ENCODE data around the gene SP8.
"Not testable (repeated sequence)": the region's sequence is repeated elsewhere in the genome, so short reads cannot be mapped to it uniquely, and the experiment has no call there.

SP8 gene

GRCh38 chr7:20828947-20829346, 42.3 kb upstream of the SP8 start:
- CTCF ChIA-PET: interaction anchor here (0.7 kb wide), 1 partner anchor 16 kb away, joined by 3 read pairs; no protein-coding TSS in a partner anchor
- DNase-seq (ENCODE audit: low read depth, low spot score): no peak
- POLR2A ChIA-PET: no interaction called here
- TF ChIP-seq CTCF (IDR thresholded peaks at IDR 0.05; ENCODE audit: insufficient read depth, low read length, missing control alignments): no peak
- no peak overlapping the region for H3K4me3 ChIP-seq (ENCODE audit: low read depth, low read length)

- no peak for DNase-seq (ENCODE audit: low read depth, low spot score)
- no peak for TF ChIP-seq CTCF (IDR thresholded peaks at IDR 0.05; ENCODE audit: insufficient read depth, low read length, missing control alignments)
- ChIA-PET CTCF (no interaction called here), POLR2A (no interaction called here)
- no peak overlapping the region for H3K4me3 ChIP-seq (ENCODE audit: low read depth, low read length)
These were observed 40.5 kb upstream of the SP8 start for GRCh38 chr7:20827172-20827571.

GRCh38 chr7:20826243-20826642, 39.6 kb upstream of the SP8 start:
- no peak for TF ChIP-seq CTCF (IDR thresholded peaks at IDR 0.05; ENCODE audit: insufficient read depth, low read length, missing control alignments)
- CTCF ChIA-PET: no interaction called here
- H3K4me3 ChIP-seq (ENCODE audit: low read depth, low read length): no peak overlapping the region
- POLR2A ChIA-PET: no interaction called here
- no peak for DNase-seq (ENCODE audit: low read depth, low spot score)

GRCh38 chr7:20825555-20825954, 38.9 kb upstream of the SP8 start:
- no peak for DNase-seq (ENCODE audit: low read depth, low spot score)
- no peak overlapping the region for H3K4me3 ChIP-seq (ENCODE audit: low read depth, low read length)
- ChIA-PET CTCF (no interaction called here), POLR2A (no interaction called here)
- TF ChIP-seq CTCF (IDR thresholded peaks at IDR 0.05; ENCODE audit: insufficient read depth, low read length, missing control alignments): no peak

GRCh38 chr7:20821390-20821789, 34.7 kb upstream of the SP8 start:
- CTCF ChIA-PET; POLR2A ChIA-PET; DNase-seq (ENCODE audit: low read depth, low spot score): not testable (repeated sequence)

GRCh38 chr7:20816372-20816959, 29.8 kb upstream of the SP8 start:
- no peak for TF ChIP-seq CTCF (IDR thresholded peaks at IDR 0.05; ENCODE audit: insufficient read depth, low read length, missing control alignments)
- DNase-seq (ENCODE audit: low read depth, low spot score): no peak
- no peak overlapping the region for H3K4me3 ChIP-seq (ENCODE audit: low read depth, low read length)
- ChIA-PET CTCF (no interaction called here), POLR2A (no interaction called here)

More at GRCh38 chr7:20821390-20821789, 34.7 kb upstream of the SP8 start:
- not testable (repeated sequence) for H3K4me3 ChIP-seq (ENCODE audit: low read depth, low read length)

- no peak for DNase-seq (ENCODE audit: low read depth, low spot score)
- POLR2A ChIA-PET: no interaction called here
- no peak for TF ChIP-seq CTCF (IDR thresholded peaks at IDR 0.05; ENCODE audit: insufficient read depth, low read length, missing control alignments)
- CTCF ChIA-PET: no interaction called here
- H3K4me3 ChIP-seq (ENCODE audit: low read depth, low read length): no peak overlapping the region
These were observed 17.7 kb upstream of the SP8 start for GRCh38 chr7:20804345-20804744.
